Ovary (tissue), 9 donors: Measurements from ENCODE around the gene POLR1E. TPM values are rescaled to one million over a fixed set of nuclear protein-coding genes. Genes with fewer than 3 reads are reported as not detected.
"Not testable (repeated sequence)": the region's sequence is repeated elsewhere in the genome, so short reads cannot be mapped to it uniquely, and the experiment has no call there.

Source experiments
- DNase-seq, 5 donors: peaks; one replicate each; pipeline ENCODE4 v3.0.0-alpha.2; 2019 to 2020
- H3K27ac ChIP-seq, 2 donors: fragments of 200-600 bp; one replicate each; pipeline versions ENCODE4 v1.5.1 to v1.8.0; 2019 to 2022
- H3K27me3 ChIP-seq: fragments of 200-600 bp; one replicate; pipeline ENCODE4 v1.8.0; 2022
- H3K36me3 ChIP-seq: fragments of 200-600 bp; sonication (generic); one replicate; pipeline ENCODE4 v1.5.1; 2019
- H3K4me1 ChIP-seq: one replicate; pipeline ENCODE4 v1.8.1; 2013; ENCODE audit warnings: mild to moderate bottlenecking, moderate library complexity; ENCODE audit not compliant: insufficient read depth
- H3K4me3 ChIP-seq: fragments of 200-600 bp; sonication (generic); one replicate; pipeline ENCODE4 v1.5.1; 2017
- H3K9me3 ChIP-seq, 2 donors: fragments of 200-600 bp in 1 of 2; sonication (generic) in 1 of 2; one replicate each; pipeline versions ENCODE4 v1.5.1 to v1.8.1; 2013 to 2019; ENCODE audit warnings: mild to moderate bottlenecking in 1 of 2, moderate library complexity in 1 of 2
- EP300 ChIP-seq: sonication (generic); formaldehyde crosslinking; IDR thresholded peaks from one replicate; pipeline ENCODE4 v1.6.1; 2017; ENCODE audit warnings: antibody characterized with exemption
- POLR2A ChIP-seq: fragments of 450-650 bp; IDR thresholded peaks from one replicate; pipeline ENCODE4 v1.6.1; 2017; ENCODE audit warnings: antibody characterized with exemption, mild to moderate bottlenecking, moderate library complexity
- WGBS, 3 donors: extraction: QIAGEN DNeasy Blood & Tissue Kit in 1 of 3; methylation state at CpG; one replicate each; pipeline versions ENCODE4 v1.1.5 to v1.1.7; 2013 to 2017; 5-methylcytosine and 5-hydroxymethylcytosine counted together
- intact Hi-C, 4 donors: fragments of 100-400 bp; cut with DNase I; formaldehyde crosslinking; loops; one replicate each; pipeline versions ENCODE4 v1.11.0 to v1.15.1; 2022 to 2023
- polyA plus RNA-seq, 2 donors: library from polyadenylated mRNA; stranded (reverse); fragments of 200-250 nt in 1 of 2; fragments of 350-450 nt in 1 of 2; fragmentation: Illumina TruSeq in 1 of 2; extraction: RNeasy Lipid Tissue Mini Kit (QIAGEN cat#74804) in 1 of 2; gene quantifications; one replicate each; pipeline ENCODE4 v1.2.3, GENCODE V29; 2013 to 2014
- total RNA-seq, 7 donors: library from RNA; depleted of rRNA in 2 of 7; stranded (reverse); fragments of >200 nt in 2 of 7; fragmentation: NEBNext Ultra II Directional in 3 of 7; extraction: Animal tissue kit (Norgen Biotek cat#: 25700) in 3 of 7; gene quantifications; one replicate each; pipeline versions ENCODE4 v1.1.0 to v1.2.4, GENCODE V29; 2016 to 2023
- TF ChIP-seq, protein P1 (sequence below), 3 donors: fragments of 450-650 bp in 2 of 3; fragments of 200-600 bp in 1 of 3; IDR thresholded peaks; one replicate each; pipeline versions ENCODE4 v1.5.1 to v1.8.0; 2016 to 2022; ENCODE audit warnings: antibody characterized with exemption in 3 of 3, mild to moderate bottlenecking in 1 of 3
- donor health status: DM: no; HTN: no; CAD: no; lungs with moderate emphysema.
- donor health status: DM: no; HTN: no; CAD: no.
- donor health status: Bipolar disorder and iron deficiency.
- donor health status: DM: yes; HTN: yes; CAD: no.
- donor health status: DM: no; HTN: no; CAD: no.
- donor health status: DM: yes; HTN: yes; CAD: no.

The POLR1E gene
- total and polyA plus RNA-seq, 9 donors = 26.3 to 48.9 (median 39.1) TPM

DNA sequence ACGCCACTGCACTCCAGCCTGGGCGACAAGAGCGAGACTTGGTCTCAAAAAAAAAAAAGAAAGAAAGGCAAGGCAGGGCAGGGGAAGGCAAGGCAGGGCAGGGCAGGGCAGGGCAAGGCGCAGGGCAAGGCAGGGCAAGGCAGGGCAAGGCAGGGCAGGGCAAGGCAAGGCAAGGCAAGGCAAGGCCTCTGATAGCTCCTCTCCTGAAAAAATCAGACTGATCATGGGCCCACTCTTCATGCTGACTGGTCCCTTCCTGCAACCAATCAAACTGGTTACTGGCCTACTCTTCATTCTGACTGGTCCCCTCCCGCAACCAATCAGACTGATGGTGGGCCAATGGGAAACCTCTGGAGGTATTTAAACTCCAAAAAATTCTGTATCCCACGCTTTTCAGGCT, 17.1 kb upstream of the POLR1E start:
- WGBS, 3 donors = 91 to 97% (median 93%) methylated on average over 6 of the region's 6 CpGs
- no peak for DNase-seq
- H3K36me3 ChIP-seq = no peaks in the 10 kb centered on the region
- no peak overlapping the region for H3K4me3 ChIP-seq
- intact Hi-C loops = loop anchor here in 1 of 4 donors (10.0 kb wide), 1 partner anchor 1714 kb away; the partner anchor contains the start of gene MSMP
- no peak overlapping the region for H3K27ac ChIP-seq
- H3K9me3 ChIP-seq = no peaks in the 10 kb centered on the region
- H3K4me1 ChIP-seq = peaks cover 4% of the 10 kb centered on the region
- H3K27me3 ChIP-seq = no peaks in the 10 kb centered on the region
- TF ChIP-seq EP300 = no peak
- no peak for TF ChIP-seq POLR2A

DNA sequence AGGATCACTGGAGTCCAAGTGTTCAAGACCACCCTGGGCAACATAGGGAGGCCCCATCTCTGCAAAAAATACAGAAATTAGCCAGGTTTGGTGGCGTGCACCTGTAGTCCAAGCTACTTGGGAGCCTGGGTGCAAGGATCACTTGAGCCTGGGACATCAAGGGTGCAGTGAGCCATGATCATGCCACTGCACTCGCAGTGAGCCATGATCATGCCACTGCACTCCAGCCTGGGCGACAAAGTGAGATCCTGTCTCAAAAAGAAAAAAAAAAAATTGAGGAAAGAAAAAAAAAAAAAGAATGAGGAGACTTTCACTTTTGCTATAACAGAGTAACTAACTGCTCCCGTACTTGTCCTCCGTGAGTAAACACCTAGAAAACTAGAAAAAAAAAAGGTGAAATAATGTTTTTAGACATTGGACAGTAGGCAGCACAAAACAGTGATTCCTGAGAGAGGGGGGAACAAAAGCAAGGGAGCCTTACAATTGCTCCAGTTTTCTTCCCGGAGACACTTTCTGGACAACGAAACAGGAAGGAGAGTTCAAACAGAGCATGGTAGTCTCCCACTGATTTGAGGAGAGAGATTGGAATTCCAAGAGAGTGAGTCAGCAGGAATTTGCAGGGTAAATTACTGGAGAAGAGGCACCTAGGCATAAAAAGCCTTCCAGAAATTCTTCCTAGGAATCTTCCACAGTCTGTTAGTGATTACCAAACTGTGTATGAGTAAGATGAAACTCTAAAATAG, 13.6 kb upstream of the POLR1E start:
- H3K9me3 ChIP-seq = no peaks in the 10 kb centered on the region
- peak overlapping the region in 1 of 2 donors; percentile 42 for H3K27ac ChIP-seq
- H3K4me1 ChIP-seq = peaks cover 4% of the 10 kb centered on the region
- no peaks in the 10 kb centered on the region for H3K36me3 ChIP-seq
- peak overlapping the region; percentile 32 for H3K4me3 ChIP-seq
- no peak for TF ChIP-seq POLR2A
- intact Hi-C loops = no loop called here
- H3K27me3 ChIP-seq = no peaks in the 10 kb centered on the region
- DNase-seq = no peak
- WGBS, 3 donors = 14% methylated on average over 7 of the region's 7 CpGs

DNA sequence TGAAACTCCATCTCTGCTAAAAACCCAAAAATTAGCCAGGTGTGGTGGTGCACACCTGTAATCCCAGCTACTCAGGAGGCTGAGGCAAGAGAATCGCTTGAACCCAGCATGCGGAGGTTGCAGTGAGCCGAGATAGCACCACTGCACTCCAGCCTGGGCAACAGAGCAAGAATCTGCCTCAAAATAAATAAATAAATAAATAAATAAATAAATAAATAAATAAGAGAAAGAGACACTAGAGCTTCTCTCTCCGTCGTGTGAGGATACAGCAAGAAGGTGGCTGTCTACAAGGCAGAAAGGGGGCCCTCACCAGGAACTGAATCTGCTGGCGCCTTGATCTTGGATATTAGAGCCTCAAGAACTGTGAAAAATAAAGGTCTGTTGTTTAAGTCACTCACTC, 11.8 kb upstream of the POLR1E start:
- H3K27me3 ChIP-seq, H3K9me3 ChIP-seq, intact Hi-C loops, H3K36me3 ChIP-seq, H3K4me3 ChIP-seq, DNase-seq, H3K27ac ChIP-seq, H3K4me1 ChIP-seq: not testable (repeated sequence)
- WGBS, 3 donors = 64 to 66% (median 65%) methylated on average over 6 of the region's 6 CpGs

DNA sequence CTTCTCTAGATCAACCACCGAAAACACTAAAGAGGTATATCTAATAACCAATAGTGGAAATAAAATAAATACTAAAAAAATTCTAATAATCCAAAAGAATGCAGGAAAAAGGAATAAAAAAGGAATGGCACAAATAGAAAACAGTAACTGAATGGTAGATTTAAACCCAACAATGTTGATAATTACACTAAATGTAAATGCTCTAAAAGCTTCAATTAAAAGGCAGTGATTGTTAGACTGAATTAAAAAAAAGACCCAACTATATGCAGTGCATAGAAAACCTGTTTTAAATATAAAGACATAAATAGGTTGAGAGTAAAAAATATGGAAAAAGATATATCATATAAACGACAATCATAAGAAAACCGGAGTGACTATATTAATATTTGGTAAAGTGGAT, 11.3 kb upstream of the POLR1E start:
- intact Hi-C loops = no loop called here
- H3K36me3 ChIP-seq = no peaks in the 10 kb centered on the region
- no peak overlapping the region for H3K4me3 ChIP-seq
- 93 to 95% (median 93%) methylated on average over 3 of the region's 3 CpGs for WGBS, 3 donors
- no peak overlapping the region for H3K27ac ChIP-seq
- H3K9me3 ChIP-seq = no peaks in the 10 kb centered on the region
- no peaks in the 10 kb centered on the region for H3K27me3 ChIP-seq
- peaks cover 4% of the 10 kb centered on the region for H3K4me1 ChIP-seq
- no peak for DNase-seq
- TF ChIP-seq, protein P1, sequence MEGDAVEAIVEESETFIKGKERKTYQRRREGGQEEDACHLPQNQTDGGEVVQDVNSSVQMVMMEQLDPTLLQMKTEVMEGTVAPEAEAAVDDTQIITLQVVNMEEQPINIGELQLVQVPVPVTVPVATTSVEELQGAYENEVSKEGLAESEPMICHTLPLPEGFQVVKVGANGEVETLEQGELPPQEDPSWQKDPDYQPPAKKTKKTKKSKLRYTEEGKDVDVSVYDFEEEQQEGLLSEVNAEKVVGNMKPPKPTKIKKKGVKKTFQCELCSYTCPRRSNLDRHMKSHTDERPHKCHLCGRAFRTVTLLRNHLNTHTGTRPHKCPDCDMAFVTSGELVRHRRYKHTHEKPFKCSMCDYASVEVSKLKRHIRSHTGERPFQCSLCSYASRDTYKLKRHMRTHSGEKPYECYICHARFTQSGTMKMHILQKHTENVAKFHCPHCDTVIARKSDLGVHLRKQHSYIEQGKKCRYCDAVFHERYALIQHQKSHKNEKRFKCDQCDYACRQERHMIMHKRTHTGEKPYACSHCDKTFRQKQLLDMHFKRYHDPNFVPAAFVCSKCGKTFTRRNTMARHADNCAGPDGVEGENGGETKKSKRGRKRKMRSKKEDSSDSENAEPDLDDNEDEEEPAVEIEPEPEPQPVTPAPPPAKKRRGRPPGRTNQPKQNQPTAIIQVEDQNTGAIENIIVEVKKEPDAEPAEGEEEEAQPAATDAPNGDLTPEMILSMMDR (IDR thresholded peaks at IDR 0.05) = no peak
- TF ChIP-seq EP300 = no peak
- TF ChIP-seq POLR2A = no peak

DNA sequence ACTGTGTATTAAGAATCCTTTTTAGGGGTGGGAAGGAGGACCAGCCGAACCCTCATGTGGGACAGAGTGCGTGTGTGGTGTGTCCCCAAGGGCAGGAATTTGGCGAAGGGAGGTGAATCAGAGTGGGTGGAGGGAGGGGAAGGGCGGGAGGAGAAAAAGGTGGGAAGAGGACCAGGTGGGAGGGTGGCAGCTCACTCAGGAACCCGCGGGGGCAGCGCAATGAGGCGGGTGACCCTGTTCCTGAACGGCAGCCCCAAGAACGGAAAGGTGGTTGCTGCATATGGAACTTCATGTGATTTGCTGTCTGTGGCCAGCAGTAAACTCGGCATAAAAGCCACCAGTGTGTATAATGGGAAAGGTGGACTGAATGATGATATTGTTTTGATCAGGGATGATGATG, 8.8 kb upstream of the POLR1E start:
- TF ChIP-seq, protein P1 (IDR thresholded peaks at IDR 0.05) = no peak
- TF ChIP-seq POLR2A (no peak), EP300 (no peak)
- Histone ChIP-seq H3K36me3 (no peaks in the 10 kb centered on the region), H3K27ac (no peak overlapping the region), H3K9me3 (no peaks in the 10 kb centered on the region), H3K4me1 (peaks cover 2% of the 10 kb centered on the region), H3K27me3 (no peaks in the 10 kb centered on the region), H3K4me3 (no peak overlapping the region)
- 70 to 74% (median 74%) methylated on average over 11 of the region's 11 CpGs for WGBS, 3 donors
- DNase-seq = no peak
- intact Hi-C loops = no loop called here

DNA sequence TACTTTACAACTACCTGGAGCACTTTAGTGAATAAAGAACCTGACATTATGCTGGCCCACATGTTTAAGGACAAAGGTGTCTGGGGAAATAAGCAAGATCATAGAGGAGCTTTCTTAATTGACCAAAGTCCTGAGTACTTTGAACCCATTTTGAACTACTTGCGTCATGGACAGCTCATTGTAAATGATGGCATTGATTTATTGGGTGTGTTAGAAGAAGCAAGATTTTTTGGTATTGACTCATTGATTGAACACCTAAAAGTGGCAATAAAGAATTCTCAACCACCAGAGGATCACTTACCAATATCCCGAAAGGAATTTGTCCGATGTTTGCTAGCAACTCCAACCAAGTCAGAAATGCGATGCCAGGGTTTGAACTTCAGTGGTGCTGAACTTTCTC, 8.3 kb upstream of the POLR1E start:
- H3K9me3 ChIP-seq, intact Hi-C loops, H3K4me1 ChIP-seq, H3K36me3 ChIP-seq, H3K27ac ChIP-seq, H3K4me3 ChIP-seq, H3K27me3 ChIP-seq, DNase-seq: not testable (repeated sequence)
- 88 to 90% (median 89%) methylated on average over 4 of the region's 4 CpGs for WGBS, 3 donors

DNA sequence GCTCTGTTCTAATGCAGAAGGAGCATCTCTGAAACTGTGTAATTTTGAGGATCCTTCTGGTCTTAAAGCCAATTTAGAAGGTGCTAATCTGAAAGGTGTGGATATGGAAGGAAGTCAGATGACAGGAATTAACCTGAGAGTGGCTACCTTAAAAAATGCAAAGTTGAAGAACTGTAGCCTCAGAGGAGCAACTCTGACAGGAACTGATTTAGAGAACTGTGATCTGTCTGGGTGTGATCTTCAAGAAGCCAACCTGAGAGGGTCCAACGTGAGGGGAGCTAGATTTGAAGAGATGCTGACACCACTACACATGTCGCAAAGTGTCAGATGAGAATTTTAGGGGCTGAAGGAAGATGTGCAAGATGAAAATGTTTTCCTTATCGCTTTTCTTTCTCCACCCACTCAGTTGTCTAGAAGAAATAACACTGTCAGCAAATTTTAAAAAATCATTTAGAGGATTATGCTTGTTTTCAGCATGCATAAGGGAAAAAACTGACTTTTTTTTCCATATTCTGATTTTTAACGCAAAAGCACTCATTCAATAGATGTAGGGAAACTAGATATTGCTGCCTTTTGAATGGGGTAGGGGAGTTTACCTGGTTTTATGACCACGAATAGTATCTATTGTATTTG, 7.6 kb upstream of the POLR1E start:
- 47 to 52% (median 48%) methylated on average over 5 of the region's 5 CpGs for WGBS, 3 donors
- H3K27me3 ChIP-seq, H3K9me3 ChIP-seq, H3K27ac ChIP-seq, intact Hi-C loops, DNase-seq, H3K4me3 ChIP-seq, H3K36me3 ChIP-seq, H3K4me1 ChIP-seq: not testable (repeated sequence)
